ENCODE data around the gene SNRNP35. TPM values are rescaled to one million over a fixed set of nuclear protein-coding genes. Genes with fewer than 3 reads are reported as not detected.
"Not testable (repeated sequence)": the region's sequence is repeated elsewhere in the genome, so short reads cannot be mapped to it uniquely, and the experiment has no call there.

The SNRNP35 gene
- total RNA-seq, 3 donors from 2014 or later = 14.6 to 24.1 (median 17.7) TPM

GRCh38 chr12:123445388-123446332, 12.3 kb upstream of the SNRNP35 start:
- DNase-seq (ENCODE audit: low spot score in 2 of 2) = no peak
- H3K27ac ChIP-seq = peak overlapping the region; percentile 54 to 67
- intact Hi-C loops (cut with DNase I; ENCODE audit: low total_unique reads) = no loop called here
- H3K27me3 ChIP-seq = no peaks in the 10 kb centered on the region
- H3K4me3 ChIP-seq = peak overlapping the region in 1 of 3 donors; percentile 9
- peaks cover 0 to 3% of the 10 kb centered on the region in 2 donors for H3K4me1 ChIP-seq
- TF ChIP-seq POLR2A (IDR thresholded peaks at IDR 0.05) = no peak
- peak in 2 of 3 donors; percentile 10 to 33 for TF ChIP-seq POLR2AphosphoS5 (IDR thresholded peaks at IDR 0.05)
- H3K9me3 ChIP-seq = no peaks in the 10 kb centered on the region
- H3K36me3 ChIP-seq = no peaks in the 10 kb centered on the region

GRCh38 chr12:123446333-123446713, 11.6 kb upstream of the SNRNP35 start:
- Histone ChIP-seq H3K27ac (peak overlapping the region; percentile 54 to 67), H3K9me3 (no peaks in the 10 kb centered on the region), H3K4me1 (peaks cover 0 to 3% of the 10 kb centered on the region in 2 donors), H3K4me3 (no peak overlapping the region), H3K36me3 (no peaks in the 10 kb centered on the region), H3K27me3 (no peaks in the 10 kb centered on the region)
- DNase-seq (ENCODE audit: low spot score in 2 of 2) = no peak
- intact Hi-C loops (cut with DNase I; ENCODE audit: low total_unique reads) = no loop called here
- TF ChIP-seq CTCF (IDR thresholded peaks at IDR 0.05) (no peak), POLR2A (IDR thresholded peaks at IDR 0.05) (no peak), POLR2AphosphoS5 (IDR thresholded peaks at IDR 0.05) (no peak)

- no peaks in the 10 kb centered on the region for H3K36me3 ChIP-seq
- no peaks in the 10 kb centered on the region for H3K9me3 ChIP-seq
- TF ChIP-seq CTCF (IDR thresholded peaks at IDR 0.05) (no peak), POLR2AphosphoS5 (IDR thresholded peaks at IDR 0.05) (no peak), POLR2A (IDR thresholded peaks at IDR 0.05) (no peak)
- intact Hi-C loops (cut with DNase I; ENCODE audit: low total_unique reads) = no loop called here
- DNase-seq (ENCODE audit: low spot score in 2 of 2) = no peak
- H3K4me1 ChIP-seq = peaks cover 0 to 3% of the 10 kb centered on the region in 2 donors
- no peak overlapping the region for H3K27ac ChIP-seq
- no peak overlapping the region for H3K4me3 ChIP-seq
- no peaks in the 10 kb centered on the region for H3K27me3 ChIP-seq
These were observed 8.6 kb upstream of the SNRNP35 start for GRCh38 chr12:123449249-123449733.

GRCh38 chr12:123449856-123450255, 8.1 kb upstream of the SNRNP35 start:
- Histone ChIP-seq H3K27me3 (no peaks in the 10 kb centered on the region), H3K4me1 (peaks cover 0 to 3% of the 10 kb centered on the region in 2 donors), H3K9me3 (no peaks in the 10 kb centered on the region), H3K27ac (no peak overlapping the region), H3K36me3 (no peaks in the 10 kb centered on the region), H3K4me3 (no peak overlapping the region)
- intact Hi-C loops (cut with DNase I; ENCODE audit: low total_unique reads) = no loop called here
- DNase-seq (ENCODE audit: low spot score in 2 of 2) = no peak
- TF ChIP-seq POLR2AphosphoS5 (IDR thresholded peaks at IDR 0.05) = no peak
- no peak for TF ChIP-seq POLR2A (IDR thresholded peaks at IDR 0.05)
- TF ChIP-seq CTCF (IDR thresholded peaks at IDR 0.05) = no peak

- Histone ChIP-seq H3K27ac (no peak overlapping the region), H3K36me3 (no peaks in the 10 kb centered on the region), H3K4me3 (no peak overlapping the region), H3K27me3 (no peaks in the 10 kb centered on the region), H3K4me1 (peaks cover 0 to 3% of the 10 kb centered on the region in 2 donors), H3K9me3 (no peaks in the 10 kb centered on the region)
- TF ChIP-seq POLR2AphosphoS5 (IDR thresholded peaks at IDR 0.05) (no peak), CTCF (IDR thresholded peaks at IDR 0.05) (no peak), POLR2A (IDR thresholded peaks at IDR 0.05) (no peak)
- no peak for DNase-seq (ENCODE audit: low spot score in 2 of 2)
- intact Hi-C loops (cut with DNase I; ENCODE audit: low total_unique reads) = no loop called here
These were observed 7.3 kb upstream of the SNRNP35 start for GRCh38 chr12:123450636-123451035.

GRCh38 chr12:123452276-123452550, 5.7 kb upstream of the SNRNP35 start:
- H3K36me3 ChIP-seq; H3K27ac ChIP-seq; H3K9me3 ChIP-seq; H3K27me3 ChIP-seq; intact Hi-C loops (cut with DNase I; ENCODE audit: low total_unique reads); H3K4me1 ChIP-seq; DNase-seq (ENCODE audit: low spot score in 2 of 2); H3K4me3 ChIP-seq: not testable (repeated sequence)

All from breast epithelium (tissue), 4 donors.